ENCODE results near the gene NCF2. TPM values are rescaled to one million over a fixed set of nuclear protein-coding genes. Genes with fewer than 3 reads are reported as not detected.

Gene NCF2
- total RNA-seq, 1 experiment from 2014 or later: not detected

DNA sequence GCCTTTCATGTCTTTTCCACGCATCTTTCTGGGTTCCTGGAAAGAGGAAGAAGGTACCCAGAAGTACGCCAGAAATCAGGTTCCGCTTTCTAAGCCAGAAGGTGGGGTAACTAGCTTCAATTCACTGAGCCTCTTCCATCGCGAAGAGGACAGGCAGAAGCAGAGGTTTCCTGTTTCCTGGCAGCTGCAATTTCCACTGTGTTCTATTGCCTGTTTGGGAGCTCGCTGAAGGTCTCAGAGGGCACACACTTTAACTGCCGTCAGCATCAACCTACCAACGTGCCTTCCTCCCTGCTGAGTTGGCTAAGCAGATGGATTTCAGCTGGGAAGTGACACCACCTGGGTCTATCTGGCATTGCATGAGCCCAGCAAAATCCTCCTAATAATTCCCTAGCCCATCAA lies 10.0 kb downstream of the NCF2 start:
- H3K4me1 ChIP-seq (ENCODE audit: insufficient read depth, low read length, poor library complexity, severe bottlenecking): no peaks in the 10 kb centered on the region
- no TSS peak for BruUV-seq (replicated peaks)
- POLR2A ChIA-PET (ENCODE audit: low non-redundant PET): no interaction called here

GRCh38 chr1:183578856-183579255 lies 11.4 kb downstream of the NCF2 start:
- CTCF ChIA-PET: no interaction called here
- intact Hi-C loops (cut with micrococcal nuclease; ENCODE audit: unreplicated experiment): no loop called here
- no TSS peak for BruUV-seq (replicated peaks)
- Histone ChIP-seq H3K36me3 (ENCODE audit: insufficient read depth, low read length, poor library complexity, severe bottlenecking) (no peaks in the 10 kb centered on the region), H3K27me3 (replicated peaks; ENCODE audit: insufficient read depth, low read depth, low read length, poor library complexity) (no peaks in the 10 kb centered on the region), H3K4me3 (ENCODE audit: low read depth, low read length, poor library complexity, severe bottlenecking) (no peak overlapping the region), H3K9me3 (ENCODE audit: low read depth, low read length, poor library complexity, severe bottlenecking) (no peaks in the 10 kb centered on the region), H3K27ac (ENCODE audit: low read depth, low read length, poor library complexity, severe bottlenecking) (no peak overlapping the region), H3K4me1 (ENCODE audit: insufficient read depth, low read length, poor library complexity, severe bottlenecking) (no peaks in the 10 kb centered on the region)
- DNase-seq (ENCODE audit: low spot score): no peak
- TF ChIP-seq EZH2 (IDR thresholded peaks at IDR 0.05; ENCODE audit: borderline replicate concordance, low read depth, low read length, poor library complexity, severe bottlenecking) (no peak), CTCF (conservative IDR thresholded peaks at IDR 0.05; ENCODE audit: low read depth, low read length) (no peak)
- POLR2A ChIA-PET (ENCODE audit: low non-redundant PET): no interaction called here

More for the DNA sequence above, 10.0 kb downstream of the NCF2 start:
- DNase-seq (ENCODE audit: low spot score): peak; percentile 43
- intact Hi-C loops (cut with micrococcal nuclease; ENCODE audit: unreplicated experiment): no loop called here
- Histone ChIP-seq H3K4me3 (ENCODE audit: low read depth, low read length, poor library complexity, severe bottlenecking) (no peak overlapping the region), H3K9me3 (ENCODE audit: low read depth, low read length, poor library complexity, severe bottlenecking) (no peaks in the 10 kb centered on the region), H3K36me3 (ENCODE audit: insufficient read depth, low read length, poor library complexity, severe bottlenecking) (no peaks in the 10 kb centered on the region), H3K27ac (ENCODE audit: low read depth, low read length, poor library complexity, severe bottlenecking) (no peak overlapping the region), H3K27me3 (replicated peaks; ENCODE audit: insufficient read depth, low read depth, low read length, poor library complexity) (no peaks in the 10 kb centered on the region)
- CTCF ChIA-PET: no interaction called here
- no peak for TF ChIP-seq EZH2 (IDR thresholded peaks at IDR 0.05; ENCODE audit: borderline replicate concordance, low read depth, low read length, poor library complexity, severe bottlenecking)
- peak; percentile 28 for TF ChIP-seq CTCF (conservative IDR thresholded peaks at IDR 0.05; ENCODE audit: low read depth, low read length)

GRCh38 chr1:183577897-183578465 lies 12.3 kb downstream of the NCF2 start:
- CTCF ChIA-PET: no interaction called here
- no peak for DNase-seq (ENCODE audit: low spot score)
- Histone ChIP-seq H3K9me3 (ENCODE audit: low read depth, low read length, poor library complexity, severe bottlenecking) (no peaks in the 10 kb centered on the region), H3K4me1 (ENCODE audit: insufficient read depth, low read length, poor library complexity, severe bottlenecking) (no peaks in the 10 kb centered on the region), H3K36me3 (ENCODE audit: insufficient read depth, low read length, poor library complexity, severe bottlenecking) (no peaks in the 10 kb centered on the region), H3K27me3 (replicated peaks; ENCODE audit: insufficient read depth, low read depth, low read length, poor library complexity) (no peaks in the 10 kb centered on the region), H3K27ac (ENCODE audit: low read depth, low read length, poor library complexity, severe bottlenecking) (no peak overlapping the region), H3K4me3 (ENCODE audit: low read depth, low read length, poor library complexity, severe bottlenecking) (no peak overlapping the region)
- POLR2A ChIA-PET (ENCODE audit: low non-redundant PET): no interaction called here
- intact Hi-C loops (cut with micrococcal nuclease; ENCODE audit: unreplicated experiment): no loop called here
- BruUV-seq (replicated peaks): no TSS peak
- TF ChIP-seq CTCF (conservative IDR thresholded peaks at IDR 0.05; ENCODE audit: low read depth, low read length): no peak
- TF ChIP-seq EZH2 (IDR thresholded peaks at IDR 0.05; ENCODE audit: borderline replicate concordance, low read depth, low read length, poor library complexity, severe bottlenecking): no peak

All from A673 (cell line).